Measurements from ENCODE around the gene HSF4. TPM values are rescaled to one million over a fixed set of nuclear protein-coding genes. Genes with fewer than 3 reads are reported as not detected.

The HSF4 gene
- total RNA-seq, 1 donor from 2014 or later, result 64.9 TPM

- no peak for DNase-seq (ENCODE audit: low spot score in 2 of 2)
- Histone ChIP-seq H3K27ac (no peak overlapping the region), H3K4me3 (no peak overlapping the region), H3K36me3 (peaks cover 29 to 51% of the 10 kb centered on the region in 2 donors), H3K4me1 (peaks cover 6 to 8% of the 10 kb centered on the region in 2 donors), H3K9me3 (no peaks in the 10 kb centered on the region), H3K27me3 (no peaks in the 10 kb centered on the region)
- TF ChIP-seq CTCF (IDR thresholded peaks at IDR 0.05), result no peak
- intact Hi-C loops (cut with DNase I), result no loop called here
These were observed 17.0 kb upstream of the HSF4 start for GRCh38 chr16:67147437-67148140.

GRCh38 chr16:67148221-67148620, 16.3 kb upstream of the HSF4 start:
- Histone ChIP-seq H3K36me3 (peaks cover 29 to 44% of the 10 kb centered on the region in 2 donors), H3K9me3 (no peaks in the 10 kb centered on the region), H3K4me1 (peaks cover 6 to 8% of the 10 kb centered on the region in 2 donors), H3K27me3 (no peaks in the 10 kb centered on the region), H3K4me3 (no peak overlapping the region), H3K27ac (no peak overlapping the region)
- DNase-seq (ENCODE audit: low spot score in 2 of 2), result no peak
- TF ChIP-seq CTCF (IDR thresholded peaks at IDR 0.05), result no peak
- intact Hi-C loops (cut with DNase I), result no loop called here

GRCh38 chr16:67148656-67149275, 15.8 kb upstream of the HSF4 start:
- Histone ChIP-seq H3K36me3 (peaks cover 25 to 39% of the 10 kb centered on the region in 2 donors), H3K4me3 (no peak overlapping the region), H3K27me3 (no peaks in the 10 kb centered on the region), H3K27ac (no peak overlapping the region), H3K4me1 (peaks cover 6 to 8% of the 10 kb centered on the region in 2 donors), H3K9me3 (no peaks in the 10 kb centered on the region)
- TF ChIP-seq CTCF (IDR thresholded peaks at IDR 0.05), result no peak
- intact Hi-C loops (cut with DNase I), result no loop called here
- no peak for DNase-seq (ENCODE audit: low spot score in 2 of 2)

GRCh38 chr16:67149276-67150046, 15.1 kb upstream of the HSF4 start:
- TF ChIP-seq CTCF (IDR thresholded peaks at IDR 0.05), result no peak
- Histone ChIP-seq H3K4me1 (peaks cover 6 to 8% of the 10 kb centered on the region in 2 donors), H3K27ac (peak overlapping the region; percentile 88 to 89), H3K36me3 (peaks cover 20 to 32% of the 10 kb centered on the region in 2 donors), H3K4me3 (peak overlapping the region; percentile 68 to 75), H3K9me3 (no peaks in the 10 kb centered on the region), H3K27me3 (no peaks in the 10 kb centered on the region)
- intact Hi-C loops (cut with DNase I), result loop anchor here (2.0 to 5.0 kb wide), 2 partner anchors 38 to 41 kb away; partner anchors contain the start of gene PHAF1
- DNase-seq (ENCODE audit: low spot score in 2 of 2), result no peak

- no peak for DNase-seq (ENCODE audit: low spot score in 2 of 2)
- no peak for TF ChIP-seq CTCF (IDR thresholded peaks at IDR 0.05)
- Histone ChIP-seq H3K9me3 (no peaks in the 10 kb centered on the region), H3K4me1 (peaks cover 6 to 14% of the 10 kb centered on the region in 2 donors), H3K27ac (peak overlapping the region; percentile 88 to 89), H3K27me3 (no peaks in the 10 kb centered on the region), H3K36me3 (peaks cover 20 to 24% of the 10 kb centered on the region in 2 donors), H3K4me3 (peak overlapping the region; percentile 68 to 75)
- intact Hi-C loops (cut with DNase I), result loop anchor here (2.0 to 5.0 kb wide), 2 partner anchors 37 to 41 kb away; partner anchors contain the start of gene PHAF1
These were observed 14.3 kb upstream of the HSF4 start for GRCh38 chr16:67150047-67150832.

Measured in ascending aorta (tissue), 2 donors.